Pancreas (tissue), 10 donors: ENCODE data around the gene HEATR5A. TPM values are rescaled to one million over a fixed set of nuclear protein-coding genes. Genes with fewer than 3 reads are reported as not detected.

ENCODE experiments used
- ATAC-seq, 4 donors: fragments of 200-7000 bp; cut with Tn5 transposase; one replicate each; pipeline versions ENCODE4 v1.8.0 to v1.9.1; 2020; ENCODE audit warnings: mild to moderate bottlenecking in 4 of 4, moderate library complexity in 4 of 4
- DNase-seq, 6 donors: peaks; one replicate each; pipeline ENCODE4 v3.0.0-alpha.2; 2020
- FAIRE-seq: peaks from 2 replicates; lab custom pipeline; 2012; peaks lifted over from hg19 to GRCh38; lab: Jason Lieb, UNC
- H3K27ac ChIP-seq, 4 donors: fragments of 200-600 bp; sonication (generic); 1 replicate in 3 of 4; 2 replicates in 1 of 4; pipeline versions ENCODE4 v1.5.0 to v1.8.0; 2020
- H3K27me3 ChIP-seq, 4 donors: fragments of 200-600 bp; one replicate each; pipeline ENCODE4 v1.8.0; 2021
- H3K36me3 ChIP-seq, 3 donors: fragments of 200-600 bp; sonication (generic) in 1 of 3; one replicate each; pipeline versions ENCODE4 v1.5.0 to v1.8.0; 2020 to 2021
- H3K4me1 ChIP-seq, 3 donors: fragments of 200-600 bp; one replicate each; pipeline ENCODE4 v1.8.0; 2021
- H3K4me3 ChIP-seq, 4 donors: fragments of 200-600 bp; sonication (generic) in 2 of 4; one replicate each; pipeline versions ENCODE4 v1.5.0 to v1.8.0; 2020 to 2021
- H3K9me3 ChIP-seq, 4 donors: fragments of 200-600 bp; one replicate each; pipeline ENCODE4 v1.8.0; 2021
- CTCF ChIP-seq, 4 donors: fragments of 200-600 bp; sonication (generic) in 3 of 4; IDR thresholded peaks; one replicate each; pipeline versions ENCODE4 v1.5.0 to v1.8.0; 2021; ENCODE audit warnings: antibody characterized with exemption in 4 of 4
- WGBS, 2 donors: extraction: QIAGEN DNeasy Blood & Tissue Kit; methylation state at CpG; one replicate each; pipeline ENCODE4 v1.1.7; 2013; 5-methylcytosine and 5-hydroxymethylcytosine counted together
- intact Hi-C, 3 donors: fragments of 100-400 bp; cut with DNase I; formaldehyde crosslinking; loops; one replicate each; pipeline versions ENCODE4 v1.11.1 to v1.14.2; 2022
- polyA plus RNA-seq, 2 donors: library from polyadenylated mRNA; stranded (reverse); fragments of 200-250 nt; gene quantifications; one replicate each; pipeline ENCODE4 v1.2.3, GENCODE V29; 2013
- total RNA-seq, 6 donors: library from RNA; stranded (reverse); fragmentation: NEBNext Ultra II Directional in 4 of 6; extraction: Animal tissue kit (Norgen Biotek cat#: 25700) in 4 of 6; gene quantifications; one replicate each; pipeline versions ENCODE4 v1.2.1 to v1.2.4, GENCODE V29; 2021 to 2023
- donor health status: healthy with polysubstance abuse.
- donor health status: DM: no; HTN: no; CAD: no; lungs with moderate emphysema.
- donor health status: DM: no; HTN: no; CAD: no.
- donor health status: control.
- donor health status: control.
- donor health status: Bipolar disorder and iron deficiency.
- donor health status: DM: yes; HTN: yes; CAD: no.
- donor health status: DM: no; HTN: no; CAD: no.
- donor health status: DM: no; HTN: no; CAD: no.
- donor health status: DM: yes; HTN: yes; CAD: no.

Gene HEATR5A
- total and polyA plus RNA-seq, 8 donors = 4.3 to 18.3 (median 9.2) TPM

- TF ChIP-seq CTCF (IDR thresholded peaks at IDR 0.05) = no peak
- no peak for DNase-seq
- no peak for ATAC-seq
- Histone ChIP-seq H3K27ac (no peak overlapping the region), H3K9me3 (no peaks in the 10 kb centered on the region), H3K27me3 (no peaks in the 10 kb centered on the region), H3K4me3 (no peak overlapping the region), H3K4me1 (no peaks in the 10 kb centered on the region), H3K36me3 (no peaks in the 10 kb centered on the region)
- intact Hi-C loops = no loop called here
- FAIRE-seq = no peak
Observed at GRCh38 chr14:31297701-31298344, 122.5 kb downstream of the HEATR5A start.

GRCh38 chr14:31297112-31297511 lies 123.2 kb downstream of the HEATR5A start:
- Histone ChIP-seq H3K4me3 (no peak overlapping the region), H3K27me3 (no peaks in the 10 kb centered on the region), H3K9me3 (no peaks in the 10 kb centered on the region), H3K27ac (no peak overlapping the region), H3K4me1 (no peaks in the 10 kb centered on the region), H3K36me3 (no peaks in the 10 kb centered on the region)
- FAIRE-seq = no peak
- no peak for DNase-seq
- 90 to 92% methylated on average over 6 of the region's 6 CpGs for whole genome bisulfite sequencing, 2 donors
- no peak for ATAC-seq
- no peak for TF ChIP-seq CTCF (IDR thresholded peaks at IDR 0.05)
- intact Hi-C loops = no loop called here

- intact Hi-C loops = no loop called here
- TF ChIP-seq CTCF (IDR thresholded peaks at IDR 0.05) = no peak
- FAIRE-seq (no peak), DNase-seq (no peak), ATAC-seq (no peak)
- 78 to 84% methylated on average over 7 of the region's 7 CpGs for WGBS, 2 donors
- no peaks in the 10 kb centered on the region for H3K27me3 ChIP-seq
- no peak overlapping the region for H3K4me3 ChIP-seq
- H3K9me3 ChIP-seq = no peaks in the 10 kb centered on the region
- no peaks in the 10 kb centered on the region for H3K4me1 ChIP-seq
- H3K27ac ChIP-seq = no peak overlapping the region
- no peaks in the 10 kb centered on the region for H3K36me3 ChIP-seq
Observed at GRCh38 chr14:31294746-31295405, 125.5 kb downstream of the HEATR5A start.

GRCh38 chr14:31292937-31293616 lies 127.3 kb downstream of the HEATR5A start:
- H3K27ac ChIP-seq = no peak overlapping the region
- intact Hi-C loops = no loop called here
- 92 to 94% methylated on average over 3 of the region's 3 CpGs for WGBS, 2 donors

More at GRCh38 chr14:31292937-31293616, 127.3 kb downstream of the HEATR5A start:
- H3K4me3 ChIP-seq = no peak overlapping the region
- no peaks in the 10 kb centered on the region for H3K36me3 ChIP-seq
- no peak for TF ChIP-seq CTCF (IDR thresholded peaks at IDR 0.05)
- no peaks in the 10 kb centered on the region for H3K9me3 ChIP-seq
- H3K4me1 ChIP-seq = no peaks in the 10 kb centered on the region
- H3K27me3 ChIP-seq = no peaks in the 10 kb centered on the region
- no peak for FAIRE-seq
- no peak for ATAC-seq
- no peak for DNase-seq
